GM19023 (cell line): Measurements from ENCODE around the gene SLC24A3.
"Not testable (repeated sequence)": the region's sequence is repeated elsewhere in the genome, so short reads cannot be mapped to it uniquely, and the experiment has no call there.

Experiments
- ATAC-seq: cut with Tn5 transposase; IDR thresholded peaks from one replicate; pipeline ENCODE4 v1.9.1; 2021; ENCODE audit warnings: mild to moderate bottlenecking, moderate library complexity; ENCODE audit not compliant: unreplicated experiment

SLC24A3 gene

GRCh38 chr20:19658137-19658536 lies 445.7 kb downstream of the SLC24A3 start:
- ATAC-seq = peak; percentile 80

- ATAC-seq = no peak
Measured at GRCh38 chr20:19659448-19659847, 447.0 kb downstream of the SLC24A3 start.

GRCh38 chr20:19660808-19661378 lies 448.5 kb downstream of the SLC24A3 start:
- ATAC-seq = no peak

- peak; percentile 42 for ATAC-seq
Measured at GRCh38 chr20:19661717-19662636, 449.5 kb downstream of the SLC24A3 start.

GRCh38 chr20:19662637-19662995 lies 450.2 kb downstream of the SLC24A3 start:
- ATAC-seq = no peak

- no peak for ATAC-seq
Measured at GRCh38 chr20:19668418-19668817, 456.0 kb downstream of the SLC24A3 start.

- ATAC-seq = no peak
Measured at GRCh38 chr20:19670829-19671228, 458.4 kb downstream of the SLC24A3 start.

GRCh38 chr20:19671374-19671773 lies 458.9 kb downstream of the SLC24A3 start:
- ATAC-seq = no peak

- ATAC-seq = no peak
Measured at GRCh38 chr20:19672498-19672897, 460.1 kb downstream of the SLC24A3 start.

GRCh38 chr20:19673575-19673974 lies 461.1 kb downstream of the SLC24A3 start:
- ATAC-seq = no peak

- no peak for ATAC-seq
Measured at GRCh38 chr20:19676202-19676601, 463.8 kb downstream of the SLC24A3 start.

GRCh38 chr20:19677336-19677735 lies 464.9 kb downstream of the SLC24A3 start:
- no peak for ATAC-seq

- ATAC-seq = not testable (repeated sequence)
Measured at GRCh38 chr20:19678591-19678990, 466.1 kb downstream of the SLC24A3 start.

GRCh38 chr20:19679900-19680495 lies 467.6 kb downstream of the SLC24A3 start:
- ATAC-seq = no peak

GRCh38 chr20:19682249-19682648 lies 469.8 kb downstream of the SLC24A3 start:
- no peak for ATAC-seq

- ATAC-seq = no peak
Measured at GRCh38 chr20:19683188-19683587, 470.7 kb downstream of the SLC24A3 start.

GRCh38 chr20:19683822-19684221 lies 471.4 kb downstream of the SLC24A3 start:
- ATAC-seq = no peak

GRCh38 chr20:19688031-19688806 lies 475.8 kb downstream of the SLC24A3 start:
- no peak for ATAC-seq

- no peak for ATAC-seq
Measured at GRCh38 chr20:19690462-19690861, 478.0 kb downstream of the SLC24A3 start.

- no peak for ATAC-seq
Measured at GRCh38 chr20:19691125-19691524, 478.7 kb downstream of the SLC24A3 start.

- ATAC-seq = no peak
Measured at GRCh38 chr20:19692100-19692499, 479.7 kb downstream of the SLC24A3 start.
